GM10266 (cell line): ENCODE results near the gene CCSER2.

Source experiments
- DNase-seq: peaks from one replicate; pipeline ENCODE4 v3.0.0; 2012; ENCODE audit errors: extremely low spot score
- TF ChIP-seq, protein P1 (sequence below): IDR thresholded peaks from 2 replicates; pipeline ENCODE4 v1.5.1; 2012; ENCODE audit warnings: mild to moderate bottlenecking, low read depth; ENCODE audit not compliant: control insufficient read depth, insufficient read depth; ENCODE audit errors: missing control alignments

The CCSER2 gene

GRCh38 chr10:84452003-84452402, 123.6 kb downstream of the CCSER2 start:
- DNase-seq: no peak

DNA sequence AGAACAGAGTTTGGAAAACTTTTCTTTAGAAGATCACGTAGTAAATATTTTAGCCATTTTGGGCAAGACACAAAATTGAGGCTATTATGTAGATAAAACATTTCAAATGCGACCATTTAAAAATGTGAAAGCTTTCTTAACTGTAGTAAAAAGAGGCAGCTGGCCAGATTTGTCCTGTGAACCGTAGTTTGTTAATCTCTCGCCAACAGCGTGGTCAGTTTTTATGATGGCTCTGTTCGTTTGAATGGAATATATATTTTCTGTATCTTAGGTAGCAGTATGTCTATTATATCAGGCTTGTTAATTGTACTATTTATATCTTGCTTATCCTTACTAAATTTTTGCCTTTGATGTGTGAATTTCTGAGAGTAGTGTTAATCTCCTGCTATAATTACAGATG, 124.9 kb downstream of the CCSER2 start:
- TF ChIP-seq, protein P1, sequence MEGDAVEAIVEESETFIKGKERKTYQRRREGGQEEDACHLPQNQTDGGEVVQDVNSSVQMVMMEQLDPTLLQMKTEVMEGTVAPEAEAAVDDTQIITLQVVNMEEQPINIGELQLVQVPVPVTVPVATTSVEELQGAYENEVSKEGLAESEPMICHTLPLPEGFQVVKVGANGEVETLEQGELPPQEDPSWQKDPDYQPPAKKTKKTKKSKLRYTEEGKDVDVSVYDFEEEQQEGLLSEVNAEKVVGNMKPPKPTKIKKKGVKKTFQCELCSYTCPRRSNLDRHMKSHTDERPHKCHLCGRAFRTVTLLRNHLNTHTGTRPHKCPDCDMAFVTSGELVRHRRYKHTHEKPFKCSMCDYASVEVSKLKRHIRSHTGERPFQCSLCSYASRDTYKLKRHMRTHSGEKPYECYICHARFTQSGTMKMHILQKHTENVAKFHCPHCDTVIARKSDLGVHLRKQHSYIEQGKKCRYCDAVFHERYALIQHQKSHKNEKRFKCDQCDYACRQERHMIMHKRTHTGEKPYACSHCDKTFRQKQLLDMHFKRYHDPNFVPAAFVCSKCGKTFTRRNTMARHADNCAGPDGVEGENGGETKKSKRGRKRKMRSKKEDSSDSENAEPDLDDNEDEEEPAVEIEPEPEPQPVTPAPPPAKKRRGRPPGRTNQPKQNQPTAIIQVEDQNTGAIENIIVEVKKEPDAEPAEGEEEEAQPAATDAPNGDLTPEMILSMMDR: no peak
- no peak for DNase-seq

More at GRCh38 chr10:84452003-84452402, 123.6 kb downstream of the CCSER2 start:
- TF ChIP-seq, protein P1: no peak

GRCh38 chr10:84456126-84456525, 127.7 kb downstream of the CCSER2 start:
- TF ChIP-seq, protein P1: no peak
- DNase-seq: no peak

DNA sequence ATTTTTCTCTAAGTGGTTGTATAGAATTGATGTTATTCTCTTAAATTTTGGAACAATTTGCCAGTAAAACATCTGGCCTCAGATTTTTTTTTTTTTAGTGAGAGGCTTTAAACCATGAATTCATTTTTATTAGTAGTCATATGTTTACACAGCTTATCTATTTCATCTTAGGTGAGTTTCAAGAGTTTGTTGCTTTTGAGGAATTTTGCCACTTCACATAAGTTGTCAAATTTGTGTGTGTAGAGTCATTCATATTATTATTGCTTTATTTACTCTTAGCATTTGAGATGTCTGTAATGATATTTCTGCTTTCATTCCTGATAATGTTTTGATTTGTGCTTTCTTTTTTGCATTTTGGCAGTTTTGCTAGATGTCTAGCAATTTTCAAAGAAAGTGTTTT, 132.1 kb downstream of the CCSER2 start:
- TF ChIP-seq, protein P1: no peak
- DNase-seq: no peak

GRCh38 chr10:84469470-84469869, 141.1 kb downstream of the CCSER2 start:
- no peak for DNase-seq
- TF ChIP-seq, protein P1: no peak

GRCh38 chr10:84473136-84473535, 144.7 kb downstream of the CCSER2 start:
- TF ChIP-seq, protein P1: no peak
- no peak for DNase-seq

GRCh38 chr10:84477398-84478128, 149.2 kb downstream of the CCSER2 start:
- TF ChIP-seq, protein P1: no peak
- no peak for DNase-seq
